ENCODE results near the gene NDUFB6.

GRCh38 chr9:32589083-32589723, 16.2 kb upstream of the NDUFB6 start:
- TF ChIP-seq POLR2AphosphoS5 (IDR thresholded peaks at IDR 0.05) (no peak), POLR2A (IDR thresholded peaks at IDR 0.05) (no peak)
